Measurements from ENCODE around the gene WDR26. TPM values are rescaled to one million over a fixed set of nuclear protein-coding genes. Genes with fewer than 3 reads are reported as not detected.
"Not testable (repeated sequence)": the region's sequence is repeated elsewhere in the genome, so short reads cannot be mapped to it uniquely, and the experiment has no call there.

Gene WDR26
- total RNA-seq, 1 experiment from 2014 or later: 81.4 TPM

DNA sequence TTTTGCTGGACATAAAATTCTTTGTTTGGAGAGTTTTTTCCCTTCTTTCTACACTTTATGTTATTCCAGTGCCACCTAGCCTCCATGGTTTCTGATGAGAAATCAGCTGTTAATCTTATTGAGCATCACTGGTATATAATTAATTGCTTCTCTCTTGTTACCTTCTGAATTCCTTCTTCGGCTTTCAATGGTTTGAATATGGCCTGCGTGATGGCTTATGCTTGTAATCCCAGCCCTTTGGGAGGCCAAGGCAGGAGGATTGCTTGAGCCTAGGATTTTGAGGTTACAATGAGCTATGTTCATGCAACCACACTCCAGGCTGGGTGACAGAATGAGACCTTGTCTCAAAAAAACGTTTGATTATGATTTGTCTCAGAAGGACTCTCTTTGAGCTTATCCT lies 90.9 kb downstream of the WDR26 start:
- Mint-ChIP-seq H3K36me3 (ENCODE audit: insufficient read depth in 1 of 3, low read depth in 3 of 3) (peaks cover 21 to 32% (median 29%) of the 10 kb centered on the region in 3 experiments), H3K4me1 (peaks cover 12 to 14% of the 10 kb centered on the region in 2 experiments), H3K27me3 (ENCODE audit: low read depth) (no peaks in the 10 kb centered on the region; the same call in 1 of the 2 replicates), H3K9me3 (peaks cover 35 to 41% of the 10 kb centered on the region in 2 experiments), H3K27ac (no peak overlapping the region), H3K4me3 (no peak overlapping the region)
- Histone ChIP-seq H3K9me3 (ENCODE audit: control insufficient read depth, low read depth, low read length) (peaks cover 8% of the 10 kb centered on the region), H2AFZ (ENCODE audit: low read length) (no peak overlapping the region), H3K27ac (ENCODE audit: insufficient read length, low read depth, low read length) (no peak overlapping the region), H4K8ac (replicated peaks; ENCODE audit: insufficient read length, low read depth, low read length) (no peak overlapping the region), H3K23ac (ENCODE audit: insufficient read length, low read depth, low read length) (no peak overlapping the region), H3K79me2 (ENCODE audit: insufficient read depth, low read length) (no peaks in the 10 kb centered on the region), H2BK20ac (ENCODE audit: low read depth, low read length, poor library complexity, severe bottlenecking) (no peak overlapping the region), H4K91ac (ENCODE audit: insufficient read length, low read depth, low read length) (no peak overlapping the region), H3K18ac (ENCODE audit: insufficient read length, low read depth, low read length) (no peak overlapping the region), H3K23me2 (ENCODE audit: insufficient read length, low read depth, low read length, poor library complexity, severe bottlenecking) (peaks cover 4% of the 10 kb centered on the region), H2BK15ac (ENCODE audit: low read depth, low read length) (no peak overlapping the region), H3K4me2 (ENCODE audit: insufficient read depth, insufficient read length, low read length) (no peak overlapping the region), H3T11ph (ENCODE audit: low read length) (no peak overlapping the region), H3K56ac (ENCODE audit: insufficient read length, low read depth, low read length) (no peak overlapping the region), H2BK5ac (ENCODE audit: insufficient read length, low read length) (no peak overlapping the region), H3K4ac (ENCODE audit: low read depth, low read length) (no peak overlapping the region), H4K5ac (ENCODE audit: insufficient read length, low read depth, low read length) (no peak overlapping the region), H3K27me3 (ENCODE audit: insufficient read depth, low read length) (no peaks in the 10 kb centered on the region), H2BK12ac (ENCODE audit: insufficient read length, low read depth, low read length) (no peak overlapping the region), H3K79me1 (ENCODE audit: insufficient read depth, low read depth, low read length, poor library complexity, severe bottlenecking) (no peaks in the 10 kb centered on the region), H3K14ac (ENCODE audit: insufficient read depth, low read length) (no peak overlapping the region), H3K9ac (ENCODE audit: extremely low read depth, insufficient read length, low read length) (no peak overlapping the region), H4K20me1 (ENCODE audit: control insufficient read depth, insufficient read depth, insufficient read length) (no peaks in the 10 kb centered on the region), H2AK5ac (ENCODE audit: insufficient read length, low read length) (no peak overlapping the region), H3K4me1 (ENCODE audit: insufficient read depth, low read length) (peaks cover 4% of the 10 kb centered on the region; the same call in 1 of the 2 replicates), H2BK120ac (ENCODE audit: low read depth, low read length, poor library complexity, severe bottlenecking) (no peak overlapping the region)
- TF ChIP-seq, protein P1, sequence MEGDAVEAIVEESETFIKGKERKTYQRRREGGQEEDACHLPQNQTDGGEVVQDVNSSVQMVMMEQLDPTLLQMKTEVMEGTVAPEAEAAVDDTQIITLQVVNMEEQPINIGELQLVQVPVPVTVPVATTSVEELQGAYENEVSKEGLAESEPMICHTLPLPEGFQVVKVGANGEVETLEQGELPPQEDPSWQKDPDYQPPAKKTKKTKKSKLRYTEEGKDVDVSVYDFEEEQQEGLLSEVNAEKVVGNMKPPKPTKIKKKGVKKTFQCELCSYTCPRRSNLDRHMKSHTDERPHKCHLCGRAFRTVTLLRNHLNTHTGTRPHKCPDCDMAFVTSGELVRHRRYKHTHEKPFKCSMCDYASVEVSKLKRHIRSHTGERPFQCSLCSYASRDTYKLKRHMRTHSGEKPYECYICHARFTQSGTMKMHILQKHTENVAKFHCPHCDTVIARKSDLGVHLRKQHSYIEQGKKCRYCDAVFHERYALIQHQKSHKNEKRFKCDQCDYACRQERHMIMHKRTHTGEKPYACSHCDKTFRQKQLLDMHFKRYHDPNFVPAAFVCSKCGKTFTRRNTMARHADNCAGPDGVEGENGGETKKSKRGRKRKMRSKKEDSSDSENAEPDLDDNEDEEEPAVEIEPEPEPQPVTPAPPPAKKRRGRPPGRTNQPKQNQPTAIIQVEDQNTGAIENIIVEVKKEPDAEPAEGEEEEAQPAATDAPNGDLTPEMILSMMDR (conservative IDR thresholded peaks at IDR 0.05): no peak
- WGBS (ENCODE audit: extremely low coverage, insufficient read length, low lambda C conversion rate): no CpG with 5 or more reads among the region's 3 CpGs
- DNase-seq: no peak

DNA sequence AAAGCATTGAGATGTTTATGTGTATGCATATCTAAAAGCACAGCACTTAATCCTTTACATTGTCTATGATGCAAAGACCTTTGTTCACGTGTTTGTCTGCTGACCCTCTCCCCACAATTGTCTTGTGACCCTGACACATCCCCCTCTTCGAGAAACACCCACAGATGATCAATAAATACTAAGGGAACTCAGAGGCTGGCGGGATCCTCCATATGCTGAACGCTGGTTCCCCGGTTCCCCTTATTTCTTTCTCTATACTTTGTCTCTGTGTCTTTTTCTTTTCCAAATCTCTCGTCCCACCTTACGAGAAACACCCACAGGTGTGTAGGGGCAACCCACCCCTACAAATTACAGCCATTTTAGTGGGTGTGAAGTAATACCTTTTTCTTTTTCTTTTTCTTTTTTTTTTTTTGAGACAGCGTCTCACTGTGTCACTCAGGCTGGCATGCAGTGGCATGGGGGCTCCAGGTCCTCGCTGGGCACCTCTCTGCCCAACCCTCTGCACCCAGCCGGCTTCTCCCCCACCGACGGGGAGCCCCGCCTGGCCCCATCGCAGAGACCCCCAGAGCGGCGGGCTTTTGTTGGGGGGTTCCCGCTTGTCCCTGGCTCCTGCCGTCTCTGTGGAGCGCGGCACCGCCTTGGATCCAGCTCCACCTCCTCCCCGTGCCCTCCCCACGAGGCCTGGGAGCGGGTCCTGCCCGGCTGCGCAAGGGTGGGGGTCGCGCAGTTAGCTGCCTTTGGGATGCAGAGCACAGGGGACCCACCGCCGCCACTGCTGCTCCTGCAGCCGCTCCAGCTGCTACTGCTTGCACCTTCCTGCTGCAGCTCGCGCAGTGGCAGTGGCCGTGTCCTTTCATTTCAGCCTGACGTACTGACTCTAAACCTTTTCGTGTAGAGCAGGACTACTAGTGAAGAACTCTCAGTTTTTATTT lies 93.9 kb downstream of the WDR26 start:
- peak; percentile 76 for DNase-seq
- Mint-ChIP-seq H3K4me3 (peak overlapping the region; percentile 62 to 75), H3K27ac (peak overlapping the region; percentile 91 to 99 (median 96); a peak in 6 of 7 replicates), H3K9me3 (peaks cover 33 to 38% of the 10 kb centered on the region in 2 experiments), H3K36me3 (ENCODE audit: insufficient read depth in 1 of 3, low read depth in 3 of 3) (peaks cover 21 to 32% (median 29%) of the 10 kb centered on the region in 3 experiments), H3K4me1 (peaks cover 17 to 20% of the 10 kb centered on the region in 2 experiments)
- not testable (repeated sequence) for H4K5ac ChIP-seq (ENCODE audit: insufficient read length, low read depth, low read length); H4K8ac ChIP-seq (replicated peaks; ENCODE audit: insufficient read length, low read depth, low read length); H3K23me2 ChIP-seq (ENCODE audit: insufficient read length, low read depth, low read length, poor library complexity, severe bottlenecking); H2BK120ac ChIP-seq (ENCODE audit: low read depth, low read length, poor library complexity, severe bottlenecking); H3K27me3 ChIP-seq (ENCODE audit: insufficient read depth, low read length); H3K79me1 ChIP-seq (ENCODE audit: insufficient read depth, low read depth, low read length, poor library complexity, severe bottlenecking); H3K9me3 ChIP-seq (ENCODE audit: control insufficient read depth, low read depth, low read length); H3K9ac ChIP-seq (ENCODE audit: extremely low read depth, insufficient read length, low read length); H3K27ac ChIP-seq (ENCODE audit: insufficient read length, low read depth, low read length); H2AFZ ChIP-seq (ENCODE audit: low read length); H3K79me2 ChIP-seq (ENCODE audit: insufficient read depth, low read length); H3K4me1 ChIP-seq (ENCODE audit: insufficient read depth, low read length); H2BK15ac ChIP-seq (ENCODE audit: low read depth, low read length); H3K27me3 Mint-ChIP-seq (ENCODE audit: low read depth); H4K20me1 ChIP-seq (ENCODE audit: control insufficient read depth, insufficient read depth, insufficient read length); H2BK12ac ChIP-seq (ENCODE audit: insufficient read length, low read depth, low read length); H2BK20ac ChIP-seq (ENCODE audit: low read depth, low read length, poor library complexity, severe bottlenecking); H2BK5ac ChIP-seq (ENCODE audit: insufficient read length, low read length); H3K56ac ChIP-seq (ENCODE audit: insufficient read length, low read depth, low read length); H3T11ph ChIP-seq (ENCODE audit: low read length); H4K91ac ChIP-seq (ENCODE audit: insufficient read length, low read depth, low read length); H2AK5ac ChIP-seq (ENCODE audit: insufficient read length, low read length); H3K23ac ChIP-seq (ENCODE audit: insufficient read length, low read depth, low read length); H3K4ac ChIP-seq (ENCODE audit: low read depth, low read length)
- Histone ChIP-seq H3K4me2 (ENCODE audit: insufficient read depth, insufficient read length, low read length) (peak overlapping the region; percentile 27), H3K18ac (ENCODE audit: insufficient read length, low read depth, low read length) (peak overlapping the region; percentile 5), H3K14ac (ENCODE audit: insufficient read depth, low read length) (peak overlapping the region; percentile 14; the same call in 1 of the 2 replicates)
- no CpG with 5 or more reads among the region's 36 CpGs for WGBS (ENCODE audit: extremely low coverage, insufficient read length, low lambda C conversion rate)

Data from H9 (cell line).